Sigmoid colon (tissue), 7 donors: Measurements from ENCODE around the gene CABLES2. TPM values are rescaled to one million over a fixed set of nuclear protein-coding genes. Genes with fewer than 3 reads are reported as not detected.

ENCODE experiments used
- DNase-seq: peaks from one replicate; pipeline ENCODE4 v3.0.0-alpha.2; 2019
- H3K27ac ChIP-seq, 4 donors: fragments of 200-600 bp; sonication (generic); one replicate each; pipeline ENCODE4 v1.5.1; 2016 to 2019; ENCODE audit warnings: mild to moderate bottlenecking in 1 of 4
- H3K27me3 ChIP-seq, 3 donors: fragments of 200-600 bp; sonication (generic); one replicate each; pipeline ENCODE4 v1.5.1; 2019; ENCODE audit warnings: mild to moderate bottlenecking in 1 of 3
- H3K36me3 ChIP-seq, 4 donors: fragments of 200-600 bp; sonication (generic); one replicate each; pipeline ENCODE4 v1.5.1; 2016 to 2019
- H3K4me1 ChIP-seq, 4 donors: fragments of 200-600 bp; sonication (generic); one replicate each; pipeline ENCODE4 v1.5.1; 2017 to 2019
- H3K4me3 ChIP-seq, 4 donors: fragments of 200-600 bp; sonication (generic); one replicate each; pipeline ENCODE4 v1.5.1; 2017 to 2019; ENCODE audit warnings: mild to moderate bottlenecking in 2 of 4, moderate library complexity in 1 of 4
- H3K9me3 ChIP-seq, 4 donors: fragments of 200-600 bp in 3 of 4; sonication (generic) in 3 of 4; one replicate each; pipeline versions ENCODE4 v1.5.1 to v1.6.1; 2013 to 2019
- EP300 ChIP-seq, 4 donors: sonication (generic); formaldehyde crosslinking; IDR thresholded peaks; one replicate each; pipeline ENCODE4 v1.6.1; 2017; ENCODE audit warnings: antibody characterized with exemption in 4 of 4
- POLR2A ChIP-seq, 2 donors: fragments of 450-650 bp; IDR thresholded peaks; one replicate each; pipeline ENCODE4 v1.6.1; 2016; ENCODE audit warnings: antibody characterized with exemption in 2 of 2, mild to moderate bottlenecking in 2 of 2, moderate library complexity in 2 of 2
- POLR2AphosphoS5 ChIP-seq, 4 donors: sonication (generic); formaldehyde crosslinking; IDR thresholded peaks; one replicate each; pipeline ENCODE4 v1.6.1; 2017; ENCODE audit warnings: antibody characterized with exemption in 4 of 4
- WGBS, 2 donors: extraction: QIAGEN DNeasy Blood & Tissue Kit; methylation state at CpG; one replicate each; pipeline ENCODE4 v1.1.7; 2013; 5-methylcytosine and 5-hydroxymethylcytosine counted together
- intact Hi-C: fragments of 100-400 bp; cut with DNase I; formaldehyde crosslinking; loops from one replicate; pipeline ENCODE4 v1.15.1; 2023
- polyA plus RNA-seq, 3 donors: library from polyadenylated mRNA; stranded (reverse); fragments of 200-250 nt; gene quantifications; one replicate each; pipeline ENCODE4 v1.2.3, GENCODE V29; 2013
- total RNA-seq, 4 donors: library from RNA; depleted of rRNA; stranded (reverse); fragments of >200 nt; gene quantifications; one replicate each; pipeline ENCODE4 v1.1.0, GENCODE V29; 2016
- TF ChIP-seq, protein P1 (sequence below), 4 experiments: fragments of 450-650 bp in 3 of 4; fragments of 200-600 bp in 1 of 4; IDR thresholded peaks; one replicate each; pipeline ENCODE4 v1.5.1; 2016 to 2019; ENCODE audit warnings: antibody characterized with exemption in 4 of 4, mild to moderate bottlenecking in 3 of 4, moderate library complexity in 2 of 4
- donor health status: healthy with polysubstance abuse.
- donor health status: Bipolar disorder and iron deficiency.
- donor health status: healthy.

Gene CABLES2
- total and polyA plus RNA-seq, 7 donors = 1.8 to 6.9 (median 3.6) TPM

DNA sequence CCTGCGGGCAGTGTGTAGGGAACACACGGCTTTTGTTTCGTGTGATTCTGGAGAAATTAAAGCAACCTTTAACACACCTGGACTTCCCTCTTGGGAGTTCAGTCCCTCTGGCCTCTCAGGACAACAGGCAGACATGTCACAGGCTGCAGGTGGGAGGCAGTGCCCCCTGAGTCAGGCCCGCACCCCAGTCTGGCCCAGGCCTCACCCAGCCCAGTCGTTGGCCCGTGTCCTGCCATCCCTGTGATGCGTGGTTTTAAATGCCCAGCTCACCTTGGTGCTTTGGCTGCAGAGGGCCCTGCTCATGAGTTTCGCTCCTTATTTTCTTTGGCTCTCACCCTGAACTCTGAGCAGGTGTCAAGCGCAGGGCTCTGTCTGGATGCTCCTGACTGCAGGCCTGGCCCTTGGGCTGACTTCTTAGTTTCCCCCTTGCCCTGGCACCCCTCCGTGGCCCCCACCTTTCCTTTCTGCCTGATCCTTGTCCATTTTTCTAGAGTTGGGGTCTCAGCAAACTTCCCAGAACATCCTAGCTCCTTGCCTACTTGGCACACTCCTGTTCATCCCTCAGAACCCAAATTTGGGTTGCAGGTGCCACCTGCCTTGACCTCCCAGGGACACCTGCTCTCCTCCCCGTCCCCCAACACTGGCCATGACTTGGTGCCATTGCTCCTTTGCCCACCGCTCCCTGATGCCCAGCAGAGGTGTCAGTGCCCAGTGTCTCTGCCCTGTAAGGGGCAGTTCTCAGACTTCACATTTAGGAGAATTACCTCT, 2.2 kb upstream of the CABLES2 start:
- H3K9me3 ChIP-seq = no peaks in the 10 kb centered on the region
- H3K4me3 ChIP-seq = no peak overlapping the region
- H3K27me3 ChIP-seq = no peaks in the 10 kb centered on the region
- 74 to 93% methylated on average over 12 of the region's 12 CpGs for WGBS, 2 donors
- DNase-seq = no peak
- intact Hi-C loops = loop anchor here (5.0 to 10.0 kb wide), 3 partner anchors 208 to 806 kb away; partner anchors contain the start of genes MRGBP and YTHDF1
- H3K36me3 ChIP-seq = no peaks in the 10 kb centered on the region
- peaks cover 0 to 40% (median 39%) of the 10 kb centered on the region in 4 donors for H3K4me1 ChIP-seq
- H3K27ac ChIP-seq = peak overlapping the region in 2 of 4 donors; percentile 26 to 49
- TF ChIP-seq EP300 (IDR thresholded peaks at IDR 0.05) = no peak

- intact Hi-C loops = loop anchor here (5.0 to 10.0 kb wide), 3 partner anchors 209 to 806 kb away; partner anchors contain the start of genes MRGBP and YTHDF1
- H3K4me3 ChIP-seq = no peak overlapping the region
- H3K4me1 ChIP-seq = peaks cover 0 to 40% (median 39%) of the 10 kb centered on the region in 4 donors
- TF ChIP-seq, protein P1, sequence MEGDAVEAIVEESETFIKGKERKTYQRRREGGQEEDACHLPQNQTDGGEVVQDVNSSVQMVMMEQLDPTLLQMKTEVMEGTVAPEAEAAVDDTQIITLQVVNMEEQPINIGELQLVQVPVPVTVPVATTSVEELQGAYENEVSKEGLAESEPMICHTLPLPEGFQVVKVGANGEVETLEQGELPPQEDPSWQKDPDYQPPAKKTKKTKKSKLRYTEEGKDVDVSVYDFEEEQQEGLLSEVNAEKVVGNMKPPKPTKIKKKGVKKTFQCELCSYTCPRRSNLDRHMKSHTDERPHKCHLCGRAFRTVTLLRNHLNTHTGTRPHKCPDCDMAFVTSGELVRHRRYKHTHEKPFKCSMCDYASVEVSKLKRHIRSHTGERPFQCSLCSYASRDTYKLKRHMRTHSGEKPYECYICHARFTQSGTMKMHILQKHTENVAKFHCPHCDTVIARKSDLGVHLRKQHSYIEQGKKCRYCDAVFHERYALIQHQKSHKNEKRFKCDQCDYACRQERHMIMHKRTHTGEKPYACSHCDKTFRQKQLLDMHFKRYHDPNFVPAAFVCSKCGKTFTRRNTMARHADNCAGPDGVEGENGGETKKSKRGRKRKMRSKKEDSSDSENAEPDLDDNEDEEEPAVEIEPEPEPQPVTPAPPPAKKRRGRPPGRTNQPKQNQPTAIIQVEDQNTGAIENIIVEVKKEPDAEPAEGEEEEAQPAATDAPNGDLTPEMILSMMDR (IDR thresholded peaks at IDR 0.05) = no peak
- no peak for TF ChIP-seq EP300 (IDR thresholded peaks at IDR 0.05)
- H3K36me3 ChIP-seq = no peaks in the 10 kb centered on the region
- WGBS, 2 donors = 88 to 89% methylated on average over 12 of the region's 12 CpGs
- no peaks in the 10 kb centered on the region for H3K27me3 ChIP-seq
- no peak overlapping the region for H3K27ac ChIP-seq
- DNase-seq = no peak
- no peaks in the 10 kb centered on the region for H3K9me3 ChIP-seq
Observed at GRCh38 chr20:62408640-62409039, 1.6 kb upstream of the CABLES2 start.

GRCh38 chr20:62408055-62408454, 970 bp upstream of the CABLES2 start:
- H3K27ac ChIP-seq = no peak overlapping the region
- H3K27me3 ChIP-seq = no peaks in the 10 kb centered on the region
- peaks cover 0 to 40% (median 39%) of the 10 kb centered on the region in 4 donors for H3K4me1 ChIP-seq
- DNase-seq = no peak
- H3K9me3 ChIP-seq = no peaks in the 10 kb centered on the region
- no peaks in the 10 kb centered on the region for H3K36me3 ChIP-seq
- 89 to 94% methylated on average over 15 of the region's 15 CpGs for WGBS, 2 donors
- TF ChIP-seq POLR2A (IDR thresholded peaks at IDR 0.05) = no peak
- TF ChIP-seq, protein P1 (IDR thresholded peaks at IDR 0.05) = no peak
- TF ChIP-seq POLR2AphosphoS5 (IDR thresholded peaks at IDR 0.05) = no peak
- no peak for TF ChIP-seq EP300 (IDR thresholded peaks at IDR 0.05)
- intact Hi-C loops = loop anchor here (5.0 to 10.0 kb wide), 3 partner anchors 209 to 807 kb away; partner anchors contain the start of genes MRGBP and YTHDF1
- H3K4me3 ChIP-seq = no peak overlapping the region

DNA sequence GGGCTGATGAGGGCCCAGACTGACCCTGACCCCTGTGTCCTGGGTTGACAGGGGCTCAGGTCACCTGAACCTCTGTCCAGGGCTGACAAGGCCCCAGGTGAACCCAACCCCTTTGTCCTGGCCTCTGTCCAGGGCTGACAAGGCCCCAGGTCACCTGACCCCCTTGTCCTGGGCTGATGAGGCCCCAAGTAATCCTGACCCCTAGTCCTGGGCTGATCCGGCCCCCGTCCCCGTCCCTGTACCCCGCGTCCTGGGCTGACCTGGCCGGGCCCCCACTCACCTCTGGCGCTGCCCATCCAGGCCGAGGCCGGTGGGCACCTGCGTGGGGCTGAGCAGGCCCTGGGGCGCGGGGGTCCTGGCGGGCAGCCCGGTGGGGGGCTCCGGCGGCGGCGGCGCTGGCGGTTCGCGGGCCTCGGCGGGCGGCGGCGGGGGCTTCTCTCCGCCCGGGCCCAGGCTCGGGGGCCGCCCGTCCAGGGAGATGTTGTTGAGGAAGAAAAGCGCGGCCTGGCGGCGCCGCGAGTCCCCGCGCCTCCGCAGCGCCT, 379 bp downstream of the CABLES2 start:
- DNase-seq = no peak
- Histone ChIP-seq H3K36me3 (peaks cover 0 to 6% (median 0%) of the 10 kb centered on the region in 4 donors), H3K4me1 (peaks cover 0 to 40% (median 39%) of the 10 kb centered on the region in 4 donors), H3K9me3 (no peaks in the 10 kb centered on the region), H3K27ac (peak overlapping the region; percentile 38 to 78 (median 66)), H3K27me3 (no peaks in the 10 kb centered on the region), H3K4me3 (peak overlapping the region; percentile 55 to 82 (median 71))
- 1% methylated on average over 42 of the region's 42 CpGs for WGBS, 2 donors
- intact Hi-C loops = loop anchor here (1.0 to 10.0 kb wide), 4 partner anchors 104 to 808 kb away; partner anchors contain the start of genes ADRM1, MRGBP and YTHDF1
- TF ChIP-seq, protein P1 (IDR thresholded peaks at IDR 0.05) = no peak
- TF ChIP-seq POLR2AphosphoS5 (IDR thresholded peaks at IDR 0.05) (no peak), POLR2A (IDR thresholded peaks at IDR 0.05) (no peak), EP300 (IDR thresholded peaks at IDR 0.05) (no peak)

DNA sequence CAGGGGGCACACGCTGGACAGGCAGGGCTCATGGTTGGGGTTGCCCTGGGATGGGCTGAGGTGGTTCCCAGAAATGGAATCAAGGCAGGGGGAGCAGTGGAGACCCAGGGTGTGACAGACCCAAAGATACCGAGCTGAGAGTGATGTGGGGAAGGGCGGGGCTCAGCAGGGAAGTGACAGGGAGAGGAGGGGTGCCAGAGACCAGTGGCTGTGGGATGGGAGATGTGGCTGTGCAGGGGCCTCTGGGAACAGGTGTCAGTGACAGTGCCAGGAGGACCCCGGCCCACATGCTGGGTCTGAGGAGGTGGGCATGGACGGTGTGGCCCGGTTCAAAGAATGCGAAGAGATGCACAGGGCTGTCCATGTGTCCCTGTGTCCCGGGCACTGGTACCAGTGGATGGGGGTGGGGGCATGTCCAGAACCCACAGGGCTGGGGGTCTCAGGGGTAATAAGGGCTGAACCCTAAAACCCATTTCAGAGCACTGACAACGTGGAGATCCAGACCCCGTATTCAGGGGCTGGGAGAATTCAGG, 1.0 kb downstream of the CABLES2 start:
- intact Hi-C loops = loop anchor here (5.0 to 10.0 kb wide), 3 partner anchors 211 to 809 kb away; partner anchors contain the start of genes MRGBP and YTHDF1
- H3K27me3 ChIP-seq = no peaks in the 10 kb centered on the region
- TF ChIP-seq POLR2AphosphoS5 (IDR thresholded peaks at IDR 0.05) (no peak), POLR2A (IDR thresholded peaks at IDR 0.05) (no peak), EP300 (IDR thresholded peaks at IDR 0.05) (no peak)
- TF ChIP-seq, protein P1 (IDR thresholded peaks at IDR 0.05) = no peak
- peak overlapping the region; percentile 55 to 82 (median 71) for H3K4me3 ChIP-seq
- H3K9me3 ChIP-seq = no peaks in the 10 kb centered on the region
- no peak for DNase-seq
- peaks cover 0 to 40% (median 39%) of the 10 kb centered on the region in 4 donors for H3K4me1 ChIP-seq
- WGBS, 2 donors = 46 to 69% methylated on average over 10 of the region's 10 CpGs
- peaks cover 0 to 9% (median 0%) of the 10 kb centered on the region in 4 donors for H3K36me3 ChIP-seq
- peak overlapping the region in 3 of 4 donors; percentile 61 to 78 (median 70) for H3K27ac ChIP-seq
